RWPE2 (cell line): ENCODE data around the gene NYNRIN.

Experiments used
- ATAC-seq: fragments of 200-7000 bp; cut with Tn5 transposase; 3 replicates; pipeline ENCODE4 v1.9.1; 2021; ENCODE audit warnings: low read depth
- DNase-seq: peaks from one replicate; pipeline ENCODE4 v3.0.0-alpha.2; 2020; ENCODE audit warnings: low spot score
- H3K27ac ChIP-seq: fragments of 450-650 bp; 2 replicates; pipeline ENCODE4 v1.5.1; 2017; ENCODE audit warnings: mild to moderate bottlenecking; ENCODE audit not compliant: poor library complexity, severe bottlenecking
- H3K27me3 ChIP-seq: fragments of 250-450 bp; sonication (Bioruptor Pico); 2 replicates; pipeline ENCODE4 v1.5.1; 2021; ENCODE audit warnings: mild to moderate bottlenecking, moderate library complexity; ENCODE audit not compliant: insufficient read depth, poor library complexity, severe bottlenecking
- H3K36me3 ChIP-seq: fragments of 250-450 bp; sonication (Bioruptor Pico); 2 replicates; pipeline ENCODE4 v1.5.1; 2020; ENCODE audit warnings: low read depth, mild to moderate bottlenecking, moderate library complexity
- H3K4me1 ChIP-seq: fragments of 250-450 bp; sonication (Bioruptor Pico); 2 replicates; pipeline ENCODE4 v1.5.1; 2021; ENCODE audit warnings: mild to moderate bottlenecking, moderate library complexity; ENCODE audit not compliant: insufficient read depth, poor library complexity, severe bottlenecking
- H3K4me3 ChIP-seq: fragments of 250-450 bp; sonication (Bioruptor Pico); 2 replicates; pipeline ENCODE4 v1.5.1; 2021; ENCODE audit warnings: mild to moderate bottlenecking, moderate library complexity; ENCODE audit not compliant: severe bottlenecking
- H3K9me3 ChIP-seq: fragments of 250-450 bp; sonication (Bioruptor Pico); 2 replicates; pipeline ENCODE4 v1.5.1; 2021; ENCODE audit warnings: mild to moderate bottlenecking, moderate library complexity; ENCODE audit not compliant: severe bottlenecking
- TF ChIP-seq, protein P1 (sequence below): fragments of 450-650 bp; IDR thresholded peaks from one replicate; pipeline ENCODE4 v1.5.1; 2017; ENCODE audit warnings: mild to moderate bottlenecking, moderate library complexity; ENCODE audit not compliant: poor library complexity, severe bottlenecking

The NYNRIN gene

DNA sequence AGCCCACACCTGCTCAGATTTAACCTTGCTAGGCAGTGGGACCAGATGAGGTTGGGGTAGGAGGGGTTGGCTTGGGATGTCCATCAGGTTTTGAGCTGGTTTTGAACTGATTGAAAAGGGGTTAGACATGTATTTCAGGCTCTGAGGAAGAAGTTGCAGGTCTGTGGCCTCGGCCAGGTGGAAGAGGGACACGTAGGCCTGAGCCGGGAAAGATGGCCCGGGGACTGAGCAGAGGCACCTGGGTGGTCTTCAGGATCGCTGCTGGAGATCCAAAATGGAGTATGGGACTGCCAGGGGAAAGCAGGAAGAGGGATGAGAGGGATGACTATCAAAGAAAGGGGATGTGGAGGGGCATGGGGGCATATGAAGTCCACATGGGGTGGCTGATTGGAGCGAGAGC is 7.6 kb downstream of the NYNRIN start:
- H3K9me3 ChIP-seq = no peaks in the 10 kb centered on the region
- ATAC-seq (no peak), DNase-seq (no peak)
- H3K27me3 ChIP-seq = no peaks in the 10 kb centered on the region
- no peak overlapping the region for H3K27ac ChIP-seq
- no peaks in the 10 kb centered on the region for H3K36me3 ChIP-seq
- TF ChIP-seq, protein P1, sequence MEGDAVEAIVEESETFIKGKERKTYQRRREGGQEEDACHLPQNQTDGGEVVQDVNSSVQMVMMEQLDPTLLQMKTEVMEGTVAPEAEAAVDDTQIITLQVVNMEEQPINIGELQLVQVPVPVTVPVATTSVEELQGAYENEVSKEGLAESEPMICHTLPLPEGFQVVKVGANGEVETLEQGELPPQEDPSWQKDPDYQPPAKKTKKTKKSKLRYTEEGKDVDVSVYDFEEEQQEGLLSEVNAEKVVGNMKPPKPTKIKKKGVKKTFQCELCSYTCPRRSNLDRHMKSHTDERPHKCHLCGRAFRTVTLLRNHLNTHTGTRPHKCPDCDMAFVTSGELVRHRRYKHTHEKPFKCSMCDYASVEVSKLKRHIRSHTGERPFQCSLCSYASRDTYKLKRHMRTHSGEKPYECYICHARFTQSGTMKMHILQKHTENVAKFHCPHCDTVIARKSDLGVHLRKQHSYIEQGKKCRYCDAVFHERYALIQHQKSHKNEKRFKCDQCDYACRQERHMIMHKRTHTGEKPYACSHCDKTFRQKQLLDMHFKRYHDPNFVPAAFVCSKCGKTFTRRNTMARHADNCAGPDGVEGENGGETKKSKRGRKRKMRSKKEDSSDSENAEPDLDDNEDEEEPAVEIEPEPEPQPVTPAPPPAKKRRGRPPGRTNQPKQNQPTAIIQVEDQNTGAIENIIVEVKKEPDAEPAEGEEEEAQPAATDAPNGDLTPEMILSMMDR = no peak
- H3K4me3 ChIP-seq = no peak overlapping the region
- H3K4me1 ChIP-seq = no peaks in the 10 kb centered on the region

DNA sequence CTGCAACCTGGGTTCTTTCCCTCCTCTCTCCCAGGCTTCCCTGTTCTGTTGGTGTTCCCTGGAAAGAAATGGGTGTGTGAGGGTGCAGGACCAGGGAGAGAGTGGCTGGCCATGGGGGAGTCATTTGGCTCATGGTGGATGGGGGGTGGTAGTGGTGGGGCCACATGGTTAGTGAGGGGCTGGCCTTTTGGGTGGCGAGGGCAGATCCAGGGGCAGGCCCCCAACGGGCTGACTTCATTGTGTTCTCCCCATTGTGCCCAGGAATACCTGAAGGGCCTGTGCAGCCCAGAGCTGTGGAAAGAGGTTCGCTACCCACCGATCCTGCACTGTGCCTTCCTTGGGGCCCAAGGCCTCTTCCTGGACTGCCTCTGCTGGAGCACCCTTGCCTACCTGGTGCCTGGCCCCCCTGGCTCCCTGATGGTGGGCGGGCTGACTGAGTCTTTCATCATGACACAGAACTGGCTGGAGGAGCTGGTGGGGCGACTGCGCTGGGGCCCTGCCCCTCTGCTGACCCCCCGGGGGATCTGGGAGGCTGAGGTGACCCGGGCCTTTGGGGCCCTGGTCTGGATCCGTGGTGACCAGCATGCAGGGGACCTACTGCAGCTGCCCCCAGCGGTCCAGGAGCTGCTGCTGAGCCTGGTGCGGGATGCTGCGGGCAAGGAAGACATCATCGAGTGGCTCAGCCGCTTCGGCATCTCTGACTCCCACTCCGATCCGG is 9.0 kb downstream of the NYNRIN start:
- no peak for ATAC-seq
- TF ChIP-seq, protein P1 = no peak
- no peaks in the 10 kb centered on the region for H3K4me1 ChIP-seq

DNA sequence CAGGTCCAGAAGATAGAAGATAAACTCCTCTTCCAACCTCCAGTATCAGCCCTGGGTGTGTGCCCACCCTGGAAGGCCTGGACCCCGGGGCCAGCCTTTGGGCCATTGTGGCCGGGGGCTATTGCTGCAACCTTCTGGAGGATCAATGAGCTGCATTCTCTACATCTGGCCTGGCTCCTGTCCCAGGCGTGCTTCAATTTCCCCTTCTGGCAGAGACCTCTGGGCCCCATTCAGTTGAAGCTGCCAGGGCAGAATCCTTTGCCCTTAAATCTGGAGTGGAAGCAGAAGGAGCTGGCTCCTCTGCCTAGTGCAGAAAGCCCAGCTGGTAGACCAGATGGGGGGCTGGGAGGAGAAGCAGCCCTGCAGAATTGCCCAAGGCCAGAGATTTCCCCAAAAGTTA is 10.0 kb downstream of the NYNRIN start:
- no peaks in the 10 kb centered on the region for H3K4me1 ChIP-seq
- no peak for DNase-seq
- H3K9me3 ChIP-seq = no peaks in the 10 kb centered on the region
- H3K36me3 ChIP-seq = no peaks in the 10 kb centered on the region
- H3K27ac ChIP-seq = no peak overlapping the region
- no peaks in the 10 kb centered on the region for H3K27me3 ChIP-seq
- TF ChIP-seq, protein P1 = no peak
- no peak overlapping the region for H3K4me3 ChIP-seq
- no peak for ATAC-seq

More for the DNA sequence above, 9.0 kb downstream of the NYNRIN start:
- Histone ChIP-seq H3K9me3 (no peaks in the 10 kb centered on the region), H3K4me3 (no peak overlapping the region), H3K27ac (no peak overlapping the region), H3K27me3 (no peaks in the 10 kb centered on the region), H3K36me3 (no peaks in the 10 kb centered on the region)
- no peak for DNase-seq

GRCh38 chr14:24409192-24409591 is 10.4 kb downstream of the NYNRIN start:
- TF ChIP-seq, protein P1 = no peak
- Histone ChIP-seq H3K27ac (no peak overlapping the region), H3K9me3 (no peaks in the 10 kb centered on the region), H3K4me3 (no peak overlapping the region), H3K27me3 (no peaks in the 10 kb centered on the region), H3K4me1 (no peaks in the 10 kb centered on the region), H3K36me3 (no peaks in the 10 kb centered on the region)
- DNase-seq (no peak), ATAC-seq (no peak)

- Histone ChIP-seq H3K27me3 (no peaks in the 10 kb centered on the region), H3K4me1 (no peaks in the 10 kb centered on the region), H3K9me3 (no peaks in the 10 kb centered on the region), H3K4me3 (no peak overlapping the region), H3K36me3 (no peaks in the 10 kb centered on the region), H3K27ac (no peak overlapping the region)
- no peak for DNase-seq
- TF ChIP-seq, protein P1 = no peak
- ATAC-seq = no peak
Measured at GRCh38 chr14:24409956-24410355, 11.2 kb downstream of the NYNRIN start.
